Measurements from ENCODE around the gene REEP5.
"Not testable (repeated sequence)": the region's sequence is repeated elsewhere in the genome, so short reads cannot be mapped to it uniquely, and the experiment has no call there.

Gene REEP5

DNA sequence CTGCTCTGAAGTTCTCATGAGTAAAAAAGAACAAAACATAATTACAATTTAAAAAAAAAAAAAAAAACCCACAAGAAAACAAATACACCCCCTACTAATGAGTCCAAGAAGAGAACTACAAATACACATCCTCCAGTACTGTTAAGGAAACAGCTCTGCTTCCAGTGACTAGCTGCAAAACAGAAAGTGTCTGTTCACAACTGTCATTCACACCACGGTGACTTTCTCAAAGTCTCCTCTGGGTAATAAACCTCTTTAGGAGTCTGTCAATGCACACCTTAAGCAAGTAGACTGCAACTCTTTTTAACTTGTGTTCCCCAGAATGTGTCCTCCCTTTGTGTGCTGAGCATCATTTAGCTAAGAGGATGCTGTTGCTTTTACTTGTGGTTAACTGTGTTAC, 6.2 kb downstream of the REEP5 start:
- H3K4me3 ChIP-seq (ENCODE audit: control insufficient read depth, low read depth, low read length) = no peak overlapping the region
- no peak for DNase-seq (ENCODE audit: low read depth)
- TF ChIP-seq, protein P1, sequence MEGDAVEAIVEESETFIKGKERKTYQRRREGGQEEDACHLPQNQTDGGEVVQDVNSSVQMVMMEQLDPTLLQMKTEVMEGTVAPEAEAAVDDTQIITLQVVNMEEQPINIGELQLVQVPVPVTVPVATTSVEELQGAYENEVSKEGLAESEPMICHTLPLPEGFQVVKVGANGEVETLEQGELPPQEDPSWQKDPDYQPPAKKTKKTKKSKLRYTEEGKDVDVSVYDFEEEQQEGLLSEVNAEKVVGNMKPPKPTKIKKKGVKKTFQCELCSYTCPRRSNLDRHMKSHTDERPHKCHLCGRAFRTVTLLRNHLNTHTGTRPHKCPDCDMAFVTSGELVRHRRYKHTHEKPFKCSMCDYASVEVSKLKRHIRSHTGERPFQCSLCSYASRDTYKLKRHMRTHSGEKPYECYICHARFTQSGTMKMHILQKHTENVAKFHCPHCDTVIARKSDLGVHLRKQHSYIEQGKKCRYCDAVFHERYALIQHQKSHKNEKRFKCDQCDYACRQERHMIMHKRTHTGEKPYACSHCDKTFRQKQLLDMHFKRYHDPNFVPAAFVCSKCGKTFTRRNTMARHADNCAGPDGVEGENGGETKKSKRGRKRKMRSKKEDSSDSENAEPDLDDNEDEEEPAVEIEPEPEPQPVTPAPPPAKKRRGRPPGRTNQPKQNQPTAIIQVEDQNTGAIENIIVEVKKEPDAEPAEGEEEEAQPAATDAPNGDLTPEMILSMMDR (IDR thresholded peaks at IDR 0.05; ENCODE audit: control insufficient read depth, insufficient read depth, low read depth, low read length, missing control alignments) = no peak

- DNase-seq (ENCODE audit: low read depth) = no peak
- TF ChIP-seq, protein P1 (IDR thresholded peaks at IDR 0.05; ENCODE audit: control insufficient read depth, insufficient read depth, low read depth, low read length, missing control alignments) = no peak
- no peak overlapping the region for H3K4me3 ChIP-seq (ENCODE audit: control insufficient read depth, low read depth, low read length)
These were observed 7.4 kb downstream of the REEP5 start for GRCh38 chr5:112914584-112914983.

DNA sequence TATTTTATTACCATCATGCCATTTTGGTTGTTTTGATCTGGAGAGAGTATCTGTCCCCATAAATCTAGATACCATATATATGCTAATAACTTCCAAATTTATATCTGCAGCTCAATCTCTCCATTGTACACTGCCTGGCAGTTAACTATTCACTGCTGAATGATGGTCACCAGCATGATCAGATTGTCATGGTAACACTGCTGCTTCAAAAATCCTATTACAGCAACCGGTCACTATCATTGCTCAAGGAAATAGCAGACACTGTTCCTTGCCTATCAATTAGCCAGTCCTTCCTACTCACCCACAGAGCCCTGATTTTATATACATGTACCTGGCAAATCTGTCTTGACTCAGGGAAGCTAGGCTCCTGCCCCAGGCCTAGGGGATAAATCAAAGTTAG, 11.5 kb downstream of the REEP5 start:
- TF ChIP-seq, protein P1 (IDR thresholded peaks at IDR 0.05; ENCODE audit: control insufficient read depth, insufficient read depth, low read depth, low read length, missing control alignments) = no peak
- DNase-seq (ENCODE audit: low read depth) = no peak

GRCh38 chr5:112908854-112909253, 13.2 kb downstream of the REEP5 start:
- DNase-seq (ENCODE audit: low read depth) = no peak
- TF ChIP-seq, protein P1 (IDR thresholded peaks at IDR 0.05; ENCODE audit: control insufficient read depth, insufficient read depth, low read depth, low read length, missing control alignments) = no peak
- H3K4me3 ChIP-seq (ENCODE audit: control insufficient read depth, low read depth, low read length) = no peak overlapping the region

More for the DNA sequence above, 11.5 kb downstream of the REEP5 start:
- H3K4me3 ChIP-seq (ENCODE audit: control insufficient read depth, low read depth, low read length) = no peak overlapping the region

DNA sequence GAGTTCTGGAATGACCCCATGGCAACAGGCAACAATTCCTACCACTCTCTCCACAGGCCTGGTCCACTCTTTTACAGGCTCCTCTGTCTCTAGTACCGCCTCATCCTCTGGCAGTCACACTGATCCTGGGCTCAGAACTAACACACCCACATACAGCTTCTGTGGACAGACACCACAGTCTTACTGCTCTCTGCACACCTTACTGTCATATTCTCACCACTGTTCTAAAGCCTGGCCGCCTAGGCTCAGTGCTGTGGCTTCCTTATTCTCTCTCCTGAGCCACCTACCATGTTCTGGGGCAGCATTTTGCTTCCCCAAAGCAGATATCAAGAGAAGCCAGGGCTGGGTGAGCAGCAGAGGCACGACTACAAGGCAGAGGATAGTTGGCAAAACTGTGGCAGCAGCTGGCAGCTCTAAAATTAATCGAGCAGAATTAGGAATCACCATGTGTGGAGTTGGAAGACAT, 14.8 kb downstream of the REEP5 start:
- TF ChIP-seq, protein P1 (IDR thresholded peaks at IDR 0.05; ENCODE audit: control insufficient read depth, insufficient read depth, low read depth, low read length, missing control alignments) = no peak
- H3K4me3 ChIP-seq (ENCODE audit: control insufficient read depth, low read depth, low read length) = no peak overlapping the region
- no peak for DNase-seq (ENCODE audit: low read depth)

- no peak for DNase-seq (ENCODE audit: low read depth)
- TF ChIP-seq, protein P1 (IDR thresholded peaks at IDR 0.05; ENCODE audit: control insufficient read depth, insufficient read depth, low read depth, low read length, missing control alignments) = no peak
- H3K4me3 ChIP-seq (ENCODE audit: control insufficient read depth, low read depth, low read length) = no peak overlapping the region
These were observed 15.4 kb downstream of the REEP5 start for GRCh38 chr5:112906637-112907036.

DNA sequence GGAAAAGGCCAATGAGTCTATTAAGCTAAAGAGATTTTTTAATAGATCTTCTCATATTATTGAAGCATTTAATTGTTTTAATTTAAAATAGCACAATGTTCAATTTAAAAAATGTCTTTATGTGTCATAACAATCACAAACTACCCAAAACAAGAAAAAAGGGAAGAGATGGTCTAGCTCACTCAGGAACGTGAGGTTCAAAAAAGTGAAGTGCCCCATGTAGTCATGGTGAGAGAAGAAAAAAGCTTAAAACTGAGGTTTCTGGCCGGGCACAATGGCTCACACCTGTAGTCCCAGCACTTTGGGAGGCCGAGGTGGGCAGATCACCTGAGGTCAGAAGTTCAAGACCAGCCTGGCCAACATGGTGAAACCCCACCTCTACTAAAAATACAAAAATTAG, 17.0 kb downstream of the REEP5 start:
- DNase-seq (ENCODE audit: low read depth) = not testable (repeated sequence)

More for the DNA sequence above, 17.0 kb downstream of the REEP5 start:
- H3K4me3 ChIP-seq (ENCODE audit: control insufficient read depth, low read depth, low read length) = not testable (repeated sequence)

Measured in AG09309 (cell line).